SU-DHL-6 (cell line): ENCODE results near the gene STX8.

Experiments
- H2AFZ ChIP-seq: fragments of 200-600 bp; sonication (generic); 2 replicates; pipeline ENCODE4 v1.6.1; 2014; ENCODE audit warnings: low read depth, mild to moderate bottlenecking, moderate library complexity, mixed read lengths, antibody characterized with exemption, low read length; ENCODE audit not compliant: severe bottlenecking
- H3F3A ChIP-seq: fragments of 200-600 bp; shearing (Covaris generic); 2 replicates; pipeline ENCODE4 v1.6.0; 2016; ENCODE audit warnings: antibody characterized with exemption, mild to moderate bottlenecking; ENCODE audit not compliant: insufficient read depth
- H3K27ac ChIP-seq: fragments of 200-600 bp; sonication (generic); 2 replicates; pipeline ENCODE4 v1.5.1; 2016; ENCODE audit warnings: low read depth, mild to moderate bottlenecking, low read length, moderate library complexity, mixed read lengths
- H3K27me3 ChIP-seq: fragments of 200-600 bp; sonication (generic), shearing (Covaris generic); 2 replicates; pipeline ENCODE4 v1.6.0; 2014; ENCODE audit warnings: mild to moderate bottlenecking, low read length
- H3K36me3 ChIP-seq: fragments of 200-600 bp; sonication (generic); 2 replicates; pipeline ENCODE4 v1.6.1; 2014; ENCODE audit warnings: mild to moderate bottlenecking, low read length, mixed read lengths
- H3K4me2 ChIP-seq: fragments of 300-600, 200-600 bp; shearing (Covaris generic), sonication (generic); 2 replicates; pipeline ENCODE4 v1.6.0; 2014; ENCODE audit warnings: low read length, low read depth, mild to moderate bottlenecking; ENCODE audit not compliant: poor library complexity, severe bottlenecking
- H3K4me3 ChIP-seq: fragments of 200-600 bp; sonication (generic); 2 replicates; pipeline ENCODE4 v1.5.1; 2014; ENCODE audit warnings: antibody characterized with exemption, low read length, mild to moderate bottlenecking, mixed read lengths; ENCODE audit not compliant: insufficient read depth, poor library complexity, severe bottlenecking
- H3K79me2 ChIP-seq: fragments of 200-600 bp; sonication (generic); 2 replicates; pipeline ENCODE4 v1.6.1; 2014; ENCODE audit warnings: mild to moderate bottlenecking, low read length, moderate library complexity; ENCODE audit not compliant: insufficient read depth
- H3K9ac ChIP-seq: fragments of 200-600 bp; sonication (generic); 2 replicates; pipeline ENCODE4 v1.7.0; 2014; ENCODE audit warnings: mild to moderate bottlenecking, low read length
- H3K9me2 ChIP-seq: fragments of 200-600 bp; sonication (generic); replicated peaks from 2 replicates; pipeline ENCODE4 v1.6.1; 2014; ENCODE audit warnings: low read length; ENCODE audit not compliant: insufficient read depth
- H3K9me3 ChIP-seq: fragments of 200-600 bp; sonication (generic); 2 replicates; pipeline ENCODE4 v1.6.1; 2014; ENCODE audit warnings: low read length, mixed read lengths; ENCODE audit not compliant: insufficient read depth
- H4K20me1 ChIP-seq: fragments of 200-600 bp; sonication (generic); 2 replicates; pipeline ENCODE4 v1.6.1; 2014; ENCODE audit warnings: low read depth, mild to moderate bottlenecking, antibody characterized with exemption, low read length, moderate library complexity, mixed read lengths
- EZH2phosphoT487 ChIP-seq: fragments of 200-600 bp; sonication (generic), shearing (Covaris generic); conservative IDR thresholded peaks from 2 replicates; pipeline ENCODE4 v1.6.1; 2018; ENCODE audit warnings: mild to moderate bottlenecking, antibody characterized with exemption, low read length, moderate library complexity, mixed read lengths
- TF ChIP-seq, protein P1 (sequence below): fragments of 200-600 bp; sonication (generic); IDR thresholded peaks from one replicate; pipeline ENCODE4 v1.5.1; 2017; ENCODE audit warnings: antibody characterized with exemption, mild to moderate bottlenecking, low read length, moderate library complexity; ENCODE audit not compliant: insufficient read depth, poor library complexity, severe bottlenecking

The STX8 gene

DNA sequence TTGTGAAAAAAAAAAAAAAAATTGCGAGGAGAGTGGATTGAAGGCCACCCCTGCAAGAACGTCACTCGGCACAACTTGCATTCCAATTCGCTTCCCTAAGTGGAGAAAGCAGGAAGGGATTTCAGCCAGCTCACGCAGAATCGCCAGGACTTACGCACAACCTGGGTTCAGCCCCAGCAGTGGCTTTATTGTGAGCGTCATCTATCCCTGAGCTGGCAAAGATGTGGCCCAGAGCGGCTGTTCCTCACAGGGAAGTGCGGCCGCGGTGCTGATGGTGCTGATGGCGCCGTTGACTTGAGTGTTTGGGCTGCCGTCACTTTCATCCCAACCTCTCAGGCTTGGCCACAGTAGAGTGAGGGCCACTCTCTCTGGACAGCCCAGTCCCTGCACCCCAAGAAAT lies 356.7 kb downstream of the STX8 start:
- H3K79me2 ChIP-seq: no peaks in the 10 kb centered on the region
- TF ChIP-seq EZH2phosphoT487: no peak
- TF ChIP-seq, protein P1, sequence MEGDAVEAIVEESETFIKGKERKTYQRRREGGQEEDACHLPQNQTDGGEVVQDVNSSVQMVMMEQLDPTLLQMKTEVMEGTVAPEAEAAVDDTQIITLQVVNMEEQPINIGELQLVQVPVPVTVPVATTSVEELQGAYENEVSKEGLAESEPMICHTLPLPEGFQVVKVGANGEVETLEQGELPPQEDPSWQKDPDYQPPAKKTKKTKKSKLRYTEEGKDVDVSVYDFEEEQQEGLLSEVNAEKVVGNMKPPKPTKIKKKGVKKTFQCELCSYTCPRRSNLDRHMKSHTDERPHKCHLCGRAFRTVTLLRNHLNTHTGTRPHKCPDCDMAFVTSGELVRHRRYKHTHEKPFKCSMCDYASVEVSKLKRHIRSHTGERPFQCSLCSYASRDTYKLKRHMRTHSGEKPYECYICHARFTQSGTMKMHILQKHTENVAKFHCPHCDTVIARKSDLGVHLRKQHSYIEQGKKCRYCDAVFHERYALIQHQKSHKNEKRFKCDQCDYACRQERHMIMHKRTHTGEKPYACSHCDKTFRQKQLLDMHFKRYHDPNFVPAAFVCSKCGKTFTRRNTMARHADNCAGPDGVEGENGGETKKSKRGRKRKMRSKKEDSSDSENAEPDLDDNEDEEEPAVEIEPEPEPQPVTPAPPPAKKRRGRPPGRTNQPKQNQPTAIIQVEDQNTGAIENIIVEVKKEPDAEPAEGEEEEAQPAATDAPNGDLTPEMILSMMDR: no peak
- H3K36me3 ChIP-seq: 0 out of 2 replicates have a peak, but pooled peaks cover 4% of the 10 kb centered on the region
- H3K27ac ChIP-seq: no peak overlapping the region
- H3K9ac ChIP-seq: no peak overlapping the region
- no peak overlapping the region for H3K4me3 ChIP-seq
- peaks cover 15% of the 10 kb centered on the region for H3K9me3 ChIP-seq
- no peak overlapping the region for H2AFZ ChIP-seq
- peaks cover 4% of the 10 kb centered on the region; the same call in 1 of the 2 replicates for H3K27me3 ChIP-seq
- no peaks in the 10 kb centered on the region for H4K20me1 ChIP-seq
- no peaks in the 10 kb centered on the region for H3F3A ChIP-seq
- H3K9me2 ChIP-seq: no peaks in the 10 kb centered on the region
- H3K4me2 ChIP-seq: no peak overlapping the region

DNA sequence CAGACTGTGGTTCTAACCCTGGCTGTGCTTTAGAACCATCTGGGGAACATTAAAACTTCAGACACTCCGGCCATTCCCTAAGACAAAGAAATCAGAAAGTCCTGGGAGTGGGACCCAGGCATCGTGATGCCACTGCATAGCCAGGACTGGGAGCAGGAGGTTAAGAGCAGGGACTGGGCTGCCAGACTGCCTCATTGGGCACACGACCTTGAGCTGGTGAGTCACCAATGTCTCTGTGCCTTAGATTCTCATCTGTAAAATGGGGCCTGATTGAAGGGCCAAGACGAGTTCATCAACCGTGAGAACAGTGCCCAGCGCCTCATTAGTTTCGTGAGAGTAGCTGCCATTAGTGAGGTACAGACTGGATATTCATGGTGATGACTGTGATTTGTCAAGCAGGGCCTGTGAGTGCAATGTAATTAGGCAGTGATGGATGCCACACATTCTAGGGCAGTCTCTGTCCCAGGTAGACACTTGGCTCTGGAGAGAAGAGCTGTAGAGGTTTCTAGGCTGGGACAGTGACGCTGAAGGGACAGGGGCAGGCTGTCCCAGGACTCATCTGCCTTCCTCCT lies 357.5 kb downstream of the STX8 start:
- Histone ChIP-seq H3K9me2 (no peaks in the 10 kb centered on the region), H3K27me3 (peaks cover 4% of the 10 kb centered on the region; the same call in 1 of the 2 replicates), H4K20me1 (no peaks in the 10 kb centered on the region), H3K36me3 (0 out of 2 replicates have a peak, but pooled peaks cover 4% of the 10 kb centered on the region), H3K9ac (no peak overlapping the region), H3K79me2 (no peaks in the 10 kb centered on the region), H3K27ac (no peak overlapping the region), H3K4me3 (no peak overlapping the region), H3K9me3 (peaks cover 15% of the 10 kb centered on the region), H3K4me2 (no peak overlapping the region), H3F3A (no peaks in the 10 kb centered on the region), H2AFZ (no peak overlapping the region)
- no peak for TF ChIP-seq EZH2phosphoT487
- TF ChIP-seq, protein P1: no peak

DNA sequence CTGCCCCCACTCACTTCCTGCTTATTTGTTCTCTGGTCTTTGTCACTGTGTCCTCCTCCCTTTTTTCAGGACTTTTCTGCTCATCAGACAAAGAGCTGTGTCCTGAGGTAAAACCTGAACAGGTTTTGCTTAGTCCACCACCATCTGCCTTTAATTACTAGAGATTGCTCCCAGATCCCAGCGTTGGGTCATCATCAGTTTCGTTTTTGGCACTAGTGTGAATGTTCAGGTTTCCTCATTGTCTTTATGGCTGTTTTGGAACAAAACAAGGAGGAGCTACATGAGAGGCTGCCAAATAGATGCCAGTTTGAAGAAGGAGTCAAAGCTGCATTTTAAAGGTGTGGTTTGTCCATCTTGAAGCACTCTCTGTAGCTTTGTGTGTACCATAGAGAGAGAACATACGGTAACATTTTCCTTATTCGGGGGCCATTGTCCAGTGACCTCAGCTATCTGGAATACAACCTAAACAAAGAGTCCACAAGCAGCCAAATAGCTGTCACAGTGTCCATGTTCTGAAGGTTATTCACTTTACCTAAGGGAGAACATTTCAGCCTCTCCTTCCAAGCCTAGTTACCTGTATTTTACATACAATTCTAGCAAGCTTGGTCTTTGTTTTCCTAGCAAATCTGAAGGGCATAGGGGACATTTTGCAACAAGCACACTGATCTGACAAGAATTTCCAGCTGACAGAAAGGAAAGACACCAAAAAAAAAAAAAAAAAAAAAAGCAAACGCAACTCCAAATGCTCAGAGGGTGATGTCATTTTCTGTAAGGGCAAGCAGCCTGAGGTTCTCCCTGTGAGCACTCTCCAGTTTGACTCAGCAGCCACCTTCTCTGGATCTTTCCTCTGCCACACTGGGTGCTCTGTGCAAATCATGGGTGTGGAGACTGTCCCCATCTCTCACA lies 358.2 kb downstream of the STX8 start:
- H3K36me3 ChIP-seq: 0 out of 2 replicates have a peak, but pooled peaks cover 4% of the 10 kb centered on the region
- H3K9me3 ChIP-seq: peaks cover 15% of the 10 kb centered on the region
- no peak for TF ChIP-seq EZH2phosphoT487
- TF ChIP-seq, protein P1: no peak
- no peak overlapping the region for H2AFZ ChIP-seq
- H3K27me3 ChIP-seq: peaks cover 4% of the 10 kb centered on the region; the same call in 1 of the 2 replicates
- H4K20me1 ChIP-seq: no peaks in the 10 kb centered on the region
- no peak overlapping the region for H3K4me2 ChIP-seq
- no peaks in the 10 kb centered on the region for H3F3A ChIP-seq
- no peaks in the 10 kb centered on the region for H3K9me2 ChIP-seq
- no peak overlapping the region for H3K4me3 ChIP-seq
- H3K27ac ChIP-seq: no peak overlapping the region
- H3K9ac ChIP-seq: no peak overlapping the region
- no peaks in the 10 kb centered on the region for H3K79me2 ChIP-seq
